ENCODE data around the gene KANTR. TPM values are rescaled to one million over a fixed set of nuclear protein-coding genes. Genes with fewer than 3 reads are reported as not detected.

The KANTR gene
- total RNA-seq, 1 donor from 2014 or later = 10.5 TPM

DNA sequence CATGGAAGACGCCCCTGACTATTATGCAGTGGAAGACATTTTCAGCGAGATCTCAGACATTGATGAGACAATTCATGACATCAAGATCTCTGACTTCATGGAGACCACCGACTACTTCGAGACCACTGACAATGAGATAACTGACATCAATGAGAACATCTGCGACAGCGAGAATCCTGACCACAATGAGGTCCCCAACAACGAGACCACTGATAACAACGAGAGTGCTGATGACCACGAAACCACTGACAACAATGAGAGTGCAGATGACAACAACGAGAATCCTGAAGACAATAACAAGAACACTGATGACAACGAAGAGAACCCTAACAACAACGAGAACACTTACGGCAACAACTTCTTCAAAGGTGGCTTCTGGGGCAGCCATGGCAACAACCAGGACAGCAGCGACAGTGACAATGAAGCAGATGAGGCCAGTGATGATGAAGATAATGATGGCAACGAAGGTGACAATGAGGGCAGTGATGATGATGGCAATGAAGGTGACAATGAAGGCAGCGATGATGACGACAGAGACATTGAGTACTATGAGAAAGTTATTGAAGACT lies 8.2 kb upstream of the KANTR start:
- Mint-ChIP-seq H3K27me3 (ENCODE audit: unreplicated experiment) (peaks cover 6% of the 10 kb centered on the region), H3K9me3 (ENCODE audit: unreplicated experiment) (no peaks in the 10 kb centered on the region), H3K27ac (ENCODE audit: unreplicated experiment) (peak overlapping the region; percentile 28), H3K4me3 (ENCODE audit: unreplicated experiment) (peak overlapping the region; percentile 29), H3K36me3 (ENCODE audit: low read depth, unreplicated experiment) (peaks cover 17% of the 10 kb centered on the region), H3K4me1 (ENCODE audit: unreplicated experiment) (peaks cover 27% of the 10 kb centered on the region)
- no peak for DNase-seq (ENCODE audit: low spot score)
- TF ChIP-seq, protein P1, sequence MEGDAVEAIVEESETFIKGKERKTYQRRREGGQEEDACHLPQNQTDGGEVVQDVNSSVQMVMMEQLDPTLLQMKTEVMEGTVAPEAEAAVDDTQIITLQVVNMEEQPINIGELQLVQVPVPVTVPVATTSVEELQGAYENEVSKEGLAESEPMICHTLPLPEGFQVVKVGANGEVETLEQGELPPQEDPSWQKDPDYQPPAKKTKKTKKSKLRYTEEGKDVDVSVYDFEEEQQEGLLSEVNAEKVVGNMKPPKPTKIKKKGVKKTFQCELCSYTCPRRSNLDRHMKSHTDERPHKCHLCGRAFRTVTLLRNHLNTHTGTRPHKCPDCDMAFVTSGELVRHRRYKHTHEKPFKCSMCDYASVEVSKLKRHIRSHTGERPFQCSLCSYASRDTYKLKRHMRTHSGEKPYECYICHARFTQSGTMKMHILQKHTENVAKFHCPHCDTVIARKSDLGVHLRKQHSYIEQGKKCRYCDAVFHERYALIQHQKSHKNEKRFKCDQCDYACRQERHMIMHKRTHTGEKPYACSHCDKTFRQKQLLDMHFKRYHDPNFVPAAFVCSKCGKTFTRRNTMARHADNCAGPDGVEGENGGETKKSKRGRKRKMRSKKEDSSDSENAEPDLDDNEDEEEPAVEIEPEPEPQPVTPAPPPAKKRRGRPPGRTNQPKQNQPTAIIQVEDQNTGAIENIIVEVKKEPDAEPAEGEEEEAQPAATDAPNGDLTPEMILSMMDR (IDR thresholded peaks at IDR 0.05; ENCODE audit: unreplicated experiment) = no peak

DNA sequence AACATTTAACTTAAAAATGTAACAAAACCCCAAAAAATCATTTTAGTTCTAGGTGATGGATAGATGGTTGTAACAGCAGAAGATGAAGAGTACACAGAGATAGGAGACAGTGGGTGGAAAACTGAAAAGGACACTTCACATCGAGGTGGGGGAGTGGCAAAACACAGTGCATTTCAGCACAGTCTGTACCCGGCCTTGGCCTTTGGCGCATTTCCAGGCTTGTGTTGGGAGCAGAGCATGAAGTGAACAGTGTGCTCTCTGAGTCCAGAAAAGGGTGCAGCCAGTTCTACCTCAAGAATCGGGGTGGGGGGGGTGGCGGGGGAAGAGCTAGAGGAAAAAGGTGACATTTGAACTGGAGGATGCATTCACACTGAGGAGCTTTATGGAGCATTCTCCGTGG lies 7.5 kb upstream of the KANTR start:
- Mint-ChIP-seq H3K4me1 (ENCODE audit: unreplicated experiment) (peaks cover 25% of the 10 kb centered on the region), H3K4me3 (ENCODE audit: unreplicated experiment) (no peak overlapping the region), H3K9me3 (ENCODE audit: unreplicated experiment) (no peaks in the 10 kb centered on the region), H3K27ac (ENCODE audit: unreplicated experiment) (no peak overlapping the region), H3K27me3 (ENCODE audit: unreplicated experiment) (peaks cover 6% of the 10 kb centered on the region), H3K36me3 (ENCODE audit: low read depth, unreplicated experiment) (peaks cover 17% of the 10 kb centered on the region)
- TF ChIP-seq, protein P1 (IDR thresholded peaks at IDR 0.05; ENCODE audit: unreplicated experiment) = no peak
- DNase-seq (ENCODE audit: low spot score) = no peak

DNA sequence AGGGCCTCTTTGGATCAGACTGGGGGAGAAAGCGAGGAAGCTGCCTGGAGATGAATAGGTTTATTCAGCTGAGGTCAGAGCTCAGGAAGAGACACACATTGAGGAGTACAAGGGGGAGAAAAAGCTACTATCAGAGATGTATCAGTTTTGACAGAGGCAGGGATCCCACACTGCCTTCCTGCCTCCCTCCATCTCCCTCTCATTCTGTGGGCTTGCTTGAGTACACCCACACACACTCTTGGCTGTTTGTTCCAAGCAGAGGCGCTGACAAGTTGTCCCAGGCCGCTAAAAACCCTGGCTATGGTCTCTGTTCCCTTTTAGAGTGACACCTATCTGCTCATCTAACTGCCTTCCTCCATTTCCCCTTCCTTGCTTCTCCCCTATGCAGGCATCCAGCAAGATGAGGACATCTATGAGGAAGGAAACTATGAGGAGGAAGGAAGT lies 6.5 kb upstream of the KANTR start:
- H3K4me3 Mint-ChIP-seq (ENCODE audit: unreplicated experiment) = no peak overlapping the region
- H3K27ac Mint-ChIP-seq (ENCODE audit: unreplicated experiment) = peak overlapping the region; percentile 75
- peaks cover 17% of the 10 kb centered on the region for H3K36me3 Mint-ChIP-seq (ENCODE audit: low read depth, unreplicated experiment)

DNA sequence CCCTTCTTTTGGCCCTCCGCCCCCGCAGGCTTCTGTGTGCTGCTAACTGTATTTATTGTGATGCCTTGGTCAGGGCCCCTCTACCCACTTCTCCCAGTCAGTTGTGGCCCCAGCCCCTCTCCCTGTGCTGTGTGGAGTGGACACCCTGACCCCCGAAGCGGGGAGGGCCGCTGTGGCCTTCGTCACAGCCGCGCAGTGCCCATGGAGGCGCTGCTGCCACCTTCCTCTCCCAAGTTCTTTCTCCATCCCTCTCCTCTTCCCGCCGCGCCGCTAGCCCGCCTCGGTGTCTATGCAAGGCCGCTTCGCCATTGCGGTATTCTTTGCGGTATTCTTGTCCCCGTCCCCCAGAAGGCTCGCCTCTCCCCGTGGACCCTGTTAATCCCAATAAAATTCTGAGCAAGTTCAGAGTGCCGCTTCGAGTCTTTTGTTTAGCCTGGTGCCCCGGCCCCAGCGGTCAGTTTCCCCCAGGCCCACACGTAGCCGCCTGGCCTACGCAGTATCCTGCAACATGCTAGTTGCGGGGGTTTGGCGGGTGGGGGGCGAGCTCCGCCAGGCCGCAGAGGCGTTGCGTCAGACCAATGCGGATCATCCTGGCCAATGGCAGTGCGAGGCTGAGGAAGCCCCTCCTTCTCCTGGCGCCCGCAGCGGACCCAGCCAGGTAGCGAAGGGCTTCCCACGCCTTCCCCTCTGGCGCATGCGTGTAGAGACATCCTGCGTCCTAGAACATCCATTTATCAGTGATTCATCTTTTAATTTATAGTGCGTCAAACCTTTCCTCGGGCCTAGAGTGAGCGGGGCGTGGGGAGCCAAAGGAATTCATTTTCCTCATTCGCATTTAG lies 5.6 kb upstream of the KANTR start:
- TF ChIP-seq, protein P1 (IDR thresholded peaks at IDR 0.05; ENCODE audit: unreplicated experiment) = no peak
- H3K27ac Mint-ChIP-seq (ENCODE audit: unreplicated experiment) = peak overlapping the region; percentile 82
- peak; percentile 59 for DNase-seq (ENCODE audit: low spot score)
- H3K4me1 Mint-ChIP-seq (ENCODE audit: unreplicated experiment) = peaks cover 21% of the 10 kb centered on the region
- H3K9me3 Mint-ChIP-seq (ENCODE audit: unreplicated experiment) = no peaks in the 10 kb centered on the region
- H3K4me3 Mint-ChIP-seq (ENCODE audit: unreplicated experiment) = peak overlapping the region; percentile 92
- peaks cover 17% of the 10 kb centered on the region for H3K36me3 Mint-ChIP-seq (ENCODE audit: low read depth, unreplicated experiment)
- H3K27me3 Mint-ChIP-seq (ENCODE audit: unreplicated experiment) = peaks cover 2% of the 10 kb centered on the region

More for the DNA sequence above, 6.5 kb upstream of the KANTR start:
- Mint-ChIP-seq H3K27me3 (ENCODE audit: unreplicated experiment) (peaks cover 6% of the 10 kb centered on the region), H3K9me3 (ENCODE audit: unreplicated experiment) (no peaks in the 10 kb centered on the region), H3K4me1 (ENCODE audit: unreplicated experiment) (peaks cover 25% of the 10 kb centered on the region)
- DNase-seq (ENCODE audit: low spot score) = no peak
- TF ChIP-seq, protein P1 (IDR thresholded peaks at IDR 0.05; ENCODE audit: unreplicated experiment) = no peak

Data from endothelial cell (in vitro differentiated cells).